T-helper 2 cell (primary cell): ENCODE results near the gene PITX3.
"Not testable (repeated sequence)": the region's sequence is repeated elsewhere in the genome, so short reads cannot be mapped to it uniquely, and the experiment has no call there.

Experiments used
- DNase-seq, 5 experiments: peaks; one replicate each; pipeline versions ENCODE4 v3.0.0 to v3.0.0-alpha.2; 2012 to 2022

The PITX3 gene

GRCh38 chr10:102254426-102254825 is 13.1 kb upstream of the PITX3 start:
- DNase-seq: no peak

DNA sequence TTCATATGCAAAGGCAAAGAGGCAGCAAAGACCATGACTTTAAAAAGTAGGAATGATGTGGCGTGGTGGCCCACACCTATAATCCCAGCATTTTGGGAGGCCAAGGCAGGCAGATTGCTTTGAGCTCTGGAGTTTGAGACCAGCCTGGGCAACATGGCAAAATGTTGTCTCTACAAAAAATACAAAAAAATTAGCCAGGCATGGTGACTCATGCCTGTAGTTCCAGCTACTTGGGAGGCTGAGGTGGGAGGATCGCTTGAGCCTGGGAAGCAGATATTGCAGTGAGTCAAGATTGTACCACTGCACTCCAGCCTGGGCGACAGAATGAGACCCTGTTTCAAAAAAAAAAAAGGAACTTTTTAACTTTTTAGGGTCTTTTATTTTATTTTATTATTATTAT is 11.2 kb upstream of the PITX3 start:
- not testable (repeated sequence) for DNase-seq

DNA sequence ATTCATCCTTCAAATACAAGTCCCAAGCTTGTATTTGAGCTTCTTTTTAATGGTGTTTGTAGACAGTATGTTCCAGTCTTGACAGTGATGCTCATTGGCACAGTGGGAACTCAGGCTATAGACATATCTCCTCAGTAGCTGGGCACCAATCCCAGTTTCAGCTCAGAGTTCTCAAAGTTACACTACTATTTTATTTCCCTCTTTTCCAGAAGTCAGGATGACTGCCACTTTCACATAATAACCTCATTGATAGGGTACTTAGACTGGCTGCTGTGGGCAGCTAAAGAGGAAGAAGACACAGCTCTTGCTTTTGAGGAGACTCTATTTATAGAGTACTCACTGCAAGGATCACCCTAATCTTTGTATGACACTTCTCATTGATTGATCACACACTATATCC is 6.4 kb upstream of the PITX3 start:
- no peak for DNase-seq

- peak in 1 of 5 experiments; percentile 19 for DNase-seq
Observed at GRCh38 chr10:102246261-102246660, 4.9 kb upstream of the PITX3 start.

DNA sequence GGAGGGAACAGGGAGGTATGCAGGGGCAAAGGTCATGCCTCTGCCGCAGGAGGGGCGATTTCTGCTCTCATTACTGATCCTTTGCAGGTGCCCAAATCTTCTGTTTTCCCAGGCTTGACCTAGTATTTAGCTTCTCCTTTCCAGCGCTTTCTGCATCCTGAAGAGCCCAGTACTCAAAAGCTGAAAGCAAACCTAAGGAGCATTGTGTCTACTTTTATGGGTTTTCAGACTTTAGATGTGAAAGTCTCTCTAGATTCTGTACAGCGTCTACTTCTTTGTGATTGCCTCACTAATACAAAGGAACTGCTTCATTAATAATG is 4.6 kb upstream of the PITX3 start:
- DNase-seq: no peak

DNA sequence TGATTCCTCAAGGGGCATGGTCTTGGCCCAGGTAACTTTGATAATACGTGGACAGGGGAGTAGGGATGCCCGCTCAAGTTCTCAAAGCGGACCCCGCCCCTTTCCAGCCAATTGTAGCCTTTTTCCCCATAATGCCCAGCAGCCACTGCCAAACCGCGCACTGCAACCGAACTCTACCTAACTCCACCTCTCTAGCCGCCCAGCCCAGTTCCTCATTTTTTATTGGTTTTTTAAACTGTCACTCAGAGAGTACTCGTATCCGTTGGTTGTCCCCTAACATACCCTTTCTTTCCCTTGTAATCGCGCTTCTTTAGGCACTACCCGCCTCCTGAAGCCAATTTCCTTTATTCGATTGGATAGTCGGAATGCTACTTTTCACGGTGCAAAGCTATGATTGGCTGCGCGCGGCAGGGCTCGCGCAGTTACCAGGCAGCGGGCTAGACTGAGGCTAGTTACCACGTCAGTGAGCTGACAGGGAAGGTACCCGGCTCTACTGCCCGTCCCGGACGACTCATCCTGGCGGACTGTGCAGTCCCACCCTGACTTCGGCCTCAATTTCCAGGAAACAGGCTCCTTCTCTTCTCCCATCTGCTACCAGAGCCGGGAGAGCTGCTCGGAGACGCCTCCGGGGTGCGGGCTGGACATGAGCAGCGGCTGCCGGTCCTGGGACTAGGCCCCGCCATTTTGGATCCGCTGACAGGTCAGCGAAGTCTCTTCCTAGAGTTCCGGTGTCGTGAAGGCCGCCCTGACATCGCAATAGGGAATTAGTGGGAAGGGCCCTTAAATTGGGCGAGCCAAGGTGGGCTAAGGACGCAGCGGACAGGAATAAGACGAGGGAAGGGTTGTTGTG is 4.0 kb upstream of the PITX3 start, which contains the start of gene GBF1:
Gene GBF1, plus strand, starts transcription at position 451 of the 850 bp plus-strand sequence. CDS start 13,407 bp downstream, outside the sequence.
- DNase-seq: peak; percentile 68 to 99 (median 85)

GRCh38 chr10:102243309-102243708 is 2.0 kb upstream of the PITX3 start:
- no peak for DNase-seq

GRCh38 chr10:102242118-102242485 is 790 bp upstream of the PITX3 start:
- no peak for DNase-seq

DNA sequence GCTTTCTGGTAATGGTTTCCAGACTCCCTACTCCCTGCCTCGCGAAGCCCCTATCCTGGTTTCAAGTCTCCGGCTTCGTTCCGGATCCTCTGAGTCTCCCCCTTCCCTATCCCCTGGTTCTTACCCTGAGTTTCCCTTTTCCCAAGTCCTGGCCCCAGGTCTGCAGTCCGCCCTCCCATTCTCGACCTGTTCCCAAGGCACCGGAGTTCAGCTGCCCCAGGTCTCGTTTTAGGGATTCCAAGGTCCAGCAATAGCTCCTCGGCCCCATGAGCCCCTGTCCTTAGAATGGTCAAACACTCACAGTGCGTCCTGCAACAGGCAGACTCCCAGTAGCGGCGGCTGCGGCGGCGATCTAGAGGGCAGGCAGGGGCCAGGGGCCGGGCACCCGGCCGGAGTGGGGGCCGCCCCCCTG is 274 bp downstream of the PITX3 start:
- no peak for DNase-seq

- no peak for DNase-seq
Observed at GRCh38 chr10:102240467-102241031, 763 bp downstream of the PITX3 start.

- DNase-seq: no peak
Observed at GRCh38 chr10:102237711-102238252, 3.5 kb downstream of the PITX3 start.

GRCh38 chr10:102236006-102236405 is 5.3 kb downstream of the PITX3 start:
- no peak for DNase-seq

DNA sequence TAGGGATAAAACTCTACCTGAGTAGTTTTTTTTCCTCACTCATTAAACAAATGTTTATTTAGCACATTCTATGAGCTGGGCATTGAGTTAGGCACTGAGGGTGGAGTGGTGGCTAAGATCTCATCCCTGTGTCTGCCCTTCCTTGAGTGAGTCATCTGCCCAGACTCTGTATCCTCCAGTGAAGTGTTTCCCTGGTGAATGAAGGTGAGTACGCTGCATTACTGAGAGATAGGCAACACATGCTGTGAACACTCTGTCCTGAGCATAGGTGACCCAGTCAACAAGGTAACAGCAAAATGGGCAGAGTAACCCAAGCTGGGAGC is 5.8 kb downstream of the PITX3 start:
- DNase-seq: no peak

DNA sequence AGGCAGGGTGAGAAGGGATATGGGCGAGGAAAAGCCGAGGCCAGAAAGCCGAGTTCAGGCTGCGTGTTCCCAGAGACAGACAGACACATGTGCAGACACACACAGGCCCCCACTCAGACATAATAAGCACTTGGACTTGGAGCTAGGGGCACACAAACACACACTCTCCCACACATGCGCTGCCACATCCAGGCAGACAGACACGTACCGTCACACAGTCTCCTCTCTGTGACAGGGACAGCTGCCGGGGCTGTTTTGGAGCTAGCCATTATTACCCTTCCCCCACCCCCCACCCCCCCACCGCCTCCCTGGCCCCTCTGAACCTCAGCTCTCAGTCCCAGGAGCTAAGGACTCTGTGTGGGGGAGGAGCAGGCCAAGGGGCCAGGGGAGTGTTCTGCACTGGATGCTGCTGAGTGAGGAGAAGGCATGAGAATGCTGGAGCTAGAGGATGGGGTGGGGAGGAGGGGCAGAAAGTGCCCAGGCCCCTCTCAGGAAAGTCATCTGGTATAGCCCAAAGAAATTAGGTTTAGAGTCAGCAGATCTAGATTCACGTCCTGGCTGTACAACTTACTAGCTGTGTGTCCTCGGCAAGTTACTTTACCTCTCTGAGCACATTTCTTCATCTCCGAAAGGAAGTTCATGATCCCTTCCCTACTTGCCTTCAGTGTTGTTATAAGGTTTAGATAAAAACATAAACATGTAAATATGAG is 6.3 kb downstream of the PITX3 start:
- DNase-seq: no peak

DNA sequence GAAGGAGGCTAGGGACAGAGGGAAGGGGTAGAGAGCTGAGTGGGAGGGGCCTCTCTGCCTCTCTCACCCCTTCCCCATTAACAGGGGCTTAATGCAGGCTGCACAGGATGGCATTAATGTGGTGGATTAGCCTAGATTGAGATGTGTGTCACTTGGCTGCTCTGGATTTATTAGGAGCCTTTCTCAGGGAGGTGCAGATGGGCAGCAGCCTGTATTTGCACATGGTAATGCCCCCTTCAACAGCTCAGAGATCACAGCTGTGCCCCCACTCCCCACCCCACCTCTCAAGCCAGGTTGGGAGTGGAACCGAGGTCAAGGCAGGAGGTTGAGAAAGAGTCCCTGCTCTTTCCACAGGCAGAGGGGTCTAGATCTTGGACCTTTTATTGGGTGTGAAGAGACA is 7.3 kb downstream of the PITX3 start:
- no peak for DNase-seq

DNA sequence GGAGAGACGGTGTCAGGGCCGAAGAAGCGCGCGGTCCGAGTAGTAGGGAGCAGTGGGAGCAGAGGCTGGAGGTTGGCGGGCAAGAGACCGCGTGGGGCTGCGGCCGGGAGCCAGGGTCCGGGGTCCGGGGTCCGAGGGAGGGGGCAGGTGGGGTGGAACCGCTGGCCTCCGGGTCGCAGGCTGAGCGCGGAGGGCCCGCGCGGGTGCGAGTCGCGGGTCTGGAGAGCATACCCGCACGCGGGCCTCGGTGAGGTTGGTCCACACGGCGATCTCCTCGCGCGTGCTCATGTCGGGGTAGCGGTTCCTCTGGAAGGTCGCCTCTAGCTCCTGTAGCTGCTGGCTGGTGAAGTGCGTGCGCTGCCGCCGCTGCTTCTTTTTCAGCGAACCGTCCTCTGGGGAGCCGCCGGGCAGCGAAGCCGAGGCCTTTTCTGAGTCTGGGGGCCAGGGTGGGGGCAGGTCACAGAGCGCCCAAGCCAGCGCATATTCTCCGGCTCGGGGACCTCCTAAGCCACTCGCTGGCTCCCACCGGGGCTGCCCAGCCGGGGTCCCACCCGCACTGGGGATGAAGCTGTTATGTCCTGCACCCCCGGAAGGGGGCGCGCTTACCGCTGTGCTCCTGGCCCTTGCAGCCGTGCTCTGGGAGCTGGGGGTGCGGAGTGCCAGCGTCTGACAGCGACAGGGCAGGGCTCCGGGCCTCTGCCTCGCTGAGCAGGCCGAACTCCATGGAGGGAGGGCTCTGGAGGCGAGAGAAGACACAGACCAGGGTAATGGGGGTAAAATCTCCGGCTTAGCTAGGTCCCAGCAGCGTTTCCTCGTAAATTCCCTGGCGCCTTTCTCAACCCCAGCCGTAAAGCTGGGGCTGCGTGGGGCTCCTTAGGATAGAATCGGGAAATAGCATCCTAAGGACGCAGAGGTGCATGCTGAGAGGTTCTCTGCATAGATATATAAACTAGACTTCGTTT is 9.7 kb downstream of the PITX3 start:
- DNase-seq: peak; percentile 53 to 73 (median 60)

DNA sequence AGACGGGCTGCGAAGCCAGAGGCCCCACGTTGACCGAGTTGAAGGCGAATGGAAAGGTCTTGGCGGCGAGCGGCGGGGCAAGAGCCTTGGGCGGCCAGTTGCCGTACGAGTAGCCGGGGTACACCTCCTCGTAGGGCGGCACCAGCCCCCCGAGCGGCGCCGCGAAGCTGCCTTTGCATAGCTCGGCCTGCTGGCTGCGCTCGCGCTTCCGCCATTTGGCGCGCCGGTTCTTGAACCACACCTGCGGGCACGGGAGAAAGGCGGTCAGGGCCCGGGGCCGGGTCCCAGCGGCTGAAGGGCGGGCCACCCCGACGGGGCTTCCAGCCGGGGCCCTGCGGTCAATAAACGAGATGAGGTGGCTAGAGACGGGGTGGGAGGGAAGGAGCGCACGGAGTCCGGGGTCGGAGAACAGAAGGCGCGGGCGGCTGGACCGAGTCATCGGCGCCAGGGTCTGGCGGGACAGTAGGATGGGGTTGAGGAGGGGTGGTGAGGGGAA is 10.4 kb downstream of the PITX3 start:
- DNase-seq: peak; percentile 22 to 69 (median 28)

GRCh38 chr10:102230264-102230860 is 10.9 kb downstream of the PITX3 start:
- peak in 3 of 5 experiments; percentile 4 to 55 (median 17) for DNase-seq

- peak; percentile 72 to 85 (median 81) for DNase-seq
Observed at GRCh38 chr10:102229810-102230263, 11.5 kb downstream of the PITX3 start.

DNA sequence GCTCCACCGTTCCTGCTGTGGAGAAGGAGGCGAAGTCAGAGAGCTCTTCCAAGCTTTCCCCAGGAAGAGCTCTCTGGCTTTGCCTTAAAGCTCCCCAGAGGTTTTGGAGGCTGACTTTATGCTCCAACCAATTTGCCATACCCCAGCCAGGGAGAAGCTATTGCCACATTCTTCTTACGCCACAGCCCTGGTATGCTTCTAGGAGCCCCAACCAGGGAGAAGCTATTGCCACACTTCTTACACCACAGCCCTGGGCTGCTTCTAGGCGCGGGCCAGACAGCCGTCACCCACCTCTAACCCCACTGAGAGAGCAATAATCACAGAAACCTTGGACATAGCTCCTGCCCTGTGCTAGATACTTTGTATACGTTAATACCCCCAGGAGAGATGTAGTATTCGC is 14.3 kb downstream of the PITX3 start:
- no peak for DNase-seq

- DNase-seq: no peak
Observed at GRCh38 chr10:102226542-102226870, 14.8 kb downstream of the PITX3 start.
